Muscle layer of duodenum (tissue), 2 donors: ENCODE results near the gene IGSF6.
"Not testable (repeated sequence)": the region's sequence is repeated elsewhere in the genome, so short reads cannot be mapped to it uniquely, and the experiment has no call there.

Source experiments
- H3K27ac ChIP-seq: one replicate; pipeline ENCODE4 v1.7.0; 2013; ENCODE audit warnings: mild to moderate bottlenecking, low read length
- H3K27me3 ChIP-seq: one replicate; pipeline ENCODE4 v1.7.0; 2013; ENCODE audit warnings: low read depth, mild to moderate bottlenecking, control low read depth, low read length
- H3K36me3 ChIP-seq, 2 donors: one replicate each; pipeline ENCODE4 v1.7.0; 2013; ENCODE audit warnings: low read length in 2 of 2, control low read depth in 1 of 2, mild to moderate bottlenecking in 1 of 2; ENCODE audit not compliant: insufficient read depth in 2 of 2, control insufficient read depth in 1 of 2
- H3K4me1 ChIP-seq, 2 donors: one replicate each; pipeline ENCODE4 v1.7.0; 2013; ENCODE audit warnings: low read length in 2 of 2, mild to moderate bottlenecking in 2 of 2, control low read depth in 1 of 2, moderate library complexity in 1 of 2; ENCODE audit not compliant: insufficient read depth in 2 of 2, control insufficient read depth in 1 of 2
- H3K4me3 ChIP-seq, 2 donors: one replicate each; pipeline ENCODE4 v1.7.0; 2013; ENCODE audit warnings: low read length in 2 of 2, low read depth in 1 of 2, mild to moderate bottlenecking in 1 of 2
- H3K9me3 ChIP-seq, 2 donors: one replicate each; pipeline ENCODE4 v1.7.0; 2013; ENCODE audit warnings: low read length in 2 of 2, control low read depth in 1 of 2, mild to moderate bottlenecking in 1 of 2; ENCODE audit not compliant: control insufficient read depth in 1 of 2
- donor health status: healthy.

Gene IGSF6

GRCh38 chr16:21611198-21611555 lies 41.2 kb downstream of the IGSF6 start:
- Histone ChIP-seq H3K9me3 (no peaks in the 10 kb centered on the region), H3K27ac (no peak overlapping the region), H3K4me3 (no peak overlapping the region), H3K4me1 (peaks cover 16 to 39% of the 10 kb centered on the region in 2 donors), H3K27me3 (no peaks in the 10 kb centered on the region), H3K36me3 (peaks cover 0 to under 1% of the 10 kb centered on the region in 2 donors)

- Histone ChIP-seq H3K36me3 (no peaks in the 10 kb centered on the region), H3K27ac (no peak overlapping the region), H3K4me3 (no peak overlapping the region), H3K27me3 (no peaks in the 10 kb centered on the region), H3K4me1 (peaks cover 16 to 40% of the 10 kb centered on the region in 2 donors), H3K9me3 (no peaks in the 10 kb centered on the region)
Observed at GRCh38 chr16:21610766-21611165, 41.6 kb downstream of the IGSF6 start.

GRCh38 chr16:21610006-21610544 lies 42.3 kb downstream of the IGSF6 start:
- Histone ChIP-seq H3K4me3 (no peak overlapping the region), H3K27ac (no peak overlapping the region), H3K4me1 (peaks cover 16 to 46% of the 10 kb centered on the region in 2 donors), H3K36me3 (no peaks in the 10 kb centered on the region), H3K27me3 (no peaks in the 10 kb centered on the region), H3K9me3 (no peaks in the 10 kb centered on the region)

- Histone ChIP-seq H3K27ac (no peak overlapping the region), H3K36me3 (no peaks in the 10 kb centered on the region), H3K4me1 (peaks cover 25 to 58% of the 10 kb centered on the region in 2 donors), H3K4me3 (no peak overlapping the region), H3K27me3 (no peaks in the 10 kb centered on the region), H3K9me3 (no peaks in the 10 kb centered on the region)
Observed at GRCh38 chr16:21608639-21609328, 43.6 kb downstream of the IGSF6 start.

- not testable (repeated sequence) for H3K27me3 ChIP-seq, H3K27ac ChIP-seq, H3K9me3 ChIP-seq, H3K4me3 ChIP-seq, H3K36me3 ChIP-seq
- H3K4me1 ChIP-seq: peaks cover 18 to 59% of the 10 kb centered on the region in 2 donors
Observed at GRCh38 chr16:21605848-21606247, 46.6 kb downstream of the IGSF6 start.

GRCh38 chr16:21603928-21604327 lies 48.5 kb downstream of the IGSF6 start:
- H3K27me3 ChIP-seq: no peaks in the 10 kb centered on the region
- no peaks in the 10 kb centered on the region for H3K9me3 ChIP-seq
- no peak overlapping the region for H3K27ac ChIP-seq
- no peak overlapping the region for H3K4me3 ChIP-seq
- H3K36me3 ChIP-seq: no peaks in the 10 kb centered on the region
- H3K4me1 ChIP-seq: peaks cover 9 to 56% of the 10 kb centered on the region in 2 donors

- H3K36me3 ChIP-seq: no peaks in the 10 kb centered on the region
- no peaks in the 10 kb centered on the region for H3K27me3 ChIP-seq
- peaks cover 9 to 57% of the 10 kb centered on the region in 2 donors for H3K4me1 ChIP-seq
- no peak overlapping the region for H3K27ac ChIP-seq
- no peaks in the 10 kb centered on the region for H3K9me3 ChIP-seq
- H3K4me3 ChIP-seq: no peak overlapping the region
Observed at GRCh38 chr16:21602785-21603184, 49.6 kb downstream of the IGSF6 start.

- no peaks in the 10 kb centered on the region for H3K36me3 ChIP-seq
- H3K4me1 ChIP-seq: peaks cover 9 to 46% of the 10 kb centered on the region in 2 donors
- H3K4me3 ChIP-seq: peak overlapping the region; percentile 79 to 86
- H3K27ac ChIP-seq: peak overlapping the region; percentile 90
- H3K27me3 ChIP-seq: no peaks in the 10 kb centered on the region
- no peaks in the 10 kb centered on the region for H3K9me3 ChIP-seq
Observed at GRCh38 chr16:21600031-21600773, 52.2 kb downstream of the IGSF6 start.

GRCh38 chr16:21599122-21600030 lies 53.0 kb downstream of the IGSF6 start, which contains the start of gene METTL9:
METTL9 (plus strand) TSS chr16:21599577; CDS start chr16:21599734, 157 bp downstream.
- peaks cover 4 to 39% of the 10 kb centered on the region in 2 donors for H3K4me1 ChIP-seq
- H3K36me3 ChIP-seq: no peaks in the 10 kb centered on the region
- H3K27ac ChIP-seq: peak within 1 kb of the TSS; percentile 98
- H3K27me3 ChIP-seq: no peaks in the 10 kb centered on the region
- H3K4me3 ChIP-seq: peak within 1 kb of the TSS; percentile 79 to 86
- H3K9me3 ChIP-seq: no peaks in the 10 kb centered on the region

GRCh38 chr16:21598701-21599121 lies 53.7 kb downstream of the IGSF6 start:
- no peaks in the 10 kb centered on the region for H3K27me3 ChIP-seq
- H3K36me3 ChIP-seq: no peaks in the 10 kb centered on the region
- no peaks in the 10 kb centered on the region for H3K9me3 ChIP-seq
- peaks cover 0 to 32% of the 10 kb centered on the region in 2 donors for H3K4me1 ChIP-seq
- H3K27ac ChIP-seq: peak overlapping the region; percentile 98
- peak overlapping the region; percentile 79 to 86 for H3K4me3 ChIP-seq

- peak overlapping the region; percentile 98 for H3K27ac ChIP-seq
- H3K4me1 ChIP-seq: peaks cover 0 to 31% of the 10 kb centered on the region in 2 donors
- no peaks in the 10 kb centered on the region for H3K36me3 ChIP-seq
- H3K27me3 ChIP-seq: no peaks in the 10 kb centered on the region
- H3K4me3 ChIP-seq: peak overlapping the region; percentile 79 to 86
- no peaks in the 10 kb centered on the region for H3K9me3 ChIP-seq
Observed at GRCh38 chr16:21598206-21598605, 54.2 kb downstream of the IGSF6 start.
